K562 (cell line): ENCODE data around the gene YBX1. TPM values are rescaled to one million over a fixed set of nuclear protein-coding genes. Genes with fewer than 3 reads are reported as not detected.

ENCODE experiments used
- ATAC-seq: fragments of 200-7000 bp; cut with Tn5 transposase; 3 replicates; pipeline ENCODE4 v1.9.1; 2020; ENCODE audit warnings: moderate library complexity
- BruUV-seq: library from RNA; stranded (reverse); fragments of 400-500 nt; replicated peaks from 2 replicates; lab custom pipeline; 2021; lab: Mats Ljungman, UMichigan
- CTCF ChIA-PET: fragments of 300-600 bp; formaldehyde crosslinking; extraction: SDS; loops from one replicate; lab custom pipeline; 2021; ENCODE audit warnings: low intra/inter-chr PET ratio; lab: Yijun Ruan, JAX
- POLR2A ChIA-PET: fragments of 300-600, 350-650 bp; sonication (Branson Sonifier 250); formaldehyde crosslinking; extraction: SDS; loops from one replicate; lab custom pipeline; 2021; ENCODE audit warnings: antibody characterized with exemption, inconsistent platforms; lab: Yijun Ruan, JAX
- DNase-seq, 4 experiments: peaks; one replicate each; pipeline versions ENCODE4 v3.0.0 to v3.0.0-alpha.2; 2011 to 2018; ENCODE audit warnings: low spot score in 3 of 4, mixed read lengths in 3 of 4; ENCODE audit errors: extremely low read depth in 1 of 4
- FAIRE-seq: peaks from 2 replicates; lab custom pipeline; 2011; peaks lifted over from hg19 to GRCh38; lab: Jason Lieb, UNC
- H2AFZ ChIP-seq: 2 replicates; pipeline ENCODE4 v1.6.0; 2011; ENCODE audit warnings: low read depth, low read length, control low read depth, inconsistent platforms
- H3K27ac ChIP-seq: fragments of 200-600 bp; 3 replicates; pipeline ENCODE4 v1.8.0; 2011; ENCODE audit warnings: low read depth, mild to moderate bottlenecking, control low read depth, inconsistent platforms, low read length, moderate library complexity, mixed read lengths; ENCODE audit errors: extremely low read depth
- H3K27me3 ChIP-seq, 2 experiments: fragments of 300-600 bp in 1 of 2; 2 replicates in 1 of 2; 3 replicates in 1 of 2; pipeline versions ENCODE4 v1.6.0 to v1.8.0; 2011; ENCODE audit warnings: inconsistent platforms in 2 of 2, low read length in 2 of 2, mild to moderate bottlenecking in 1 of 2, mixed read lengths in 1 of 2, moderate library complexity in 1 of 2; ENCODE audit not compliant: control insufficient read depth in 2 of 2, insufficient read depth in 2 of 2
- H3K36me3 ChIP-seq: fragments of 300-600 bp; 3 replicates; pipeline ENCODE4 v1.8.0; 2011; ENCODE audit warnings: mild to moderate bottlenecking, low read length, inconsistent platforms; ENCODE audit not compliant: control insufficient read depth, insufficient read depth
- H3K4me1 ChIP-seq, 2 experiments: fragments of 200-600 bp in 1 of 2; replicated peaks in 1 of 2; 2 replicates in 1 of 2; 3 replicates in 1 of 2; pipeline versions ENCODE4 v1.5.1 to v1.8.0; 2011; ENCODE audit warnings: inconsistent platforms in 2 of 2, low read length in 2 of 2, mild to moderate bottlenecking in 1 of 2, mixed read lengths in 1 of 2, moderate library complexity in 1 of 2; ENCODE audit not compliant: control insufficient read depth in 2 of 2, insufficient read depth in 2 of 2
- H3K4me2 ChIP-seq: 2 replicates; pipeline ENCODE4 v1.6.1; 2011; ENCODE audit warnings: low read length, control low read depth, inconsistent platforms, mixed read lengths; ENCODE audit not compliant: insufficient read depth
- H3K4me3 ChIP-seq: fragments of 200-600 bp; sonication (generic), shearing (Covaris generic); 2 replicates; pipeline ENCODE4 v1.5.1; 2016; ENCODE audit warnings: control low read depth, inconsistent platforms
- H3K79me2 ChIP-seq: fragments of 200-600 bp; 3 replicates; pipeline ENCODE4 v1.8.0; 2011; ENCODE audit warnings: low read length, inconsistent platforms; ENCODE audit not compliant: control insufficient read depth, insufficient read depth
- H3K9ac ChIP-seq, 2 experiments: 2 replicates each; pipeline versions ENCODE4 v1.6.0 to v1.6.1; 2011; ENCODE audit warnings: low read depth in 2 of 2, low read length in 2 of 2, control low read depth in 1 of 2, inconsistent platforms in 1 of 2, mild to moderate bottlenecking in 1 of 2, mixed read lengths in 1 of 2; ENCODE audit not compliant: insufficient read depth in 1 of 2
- H3K9me1 ChIP-seq: one replicate; pipeline ENCODE4 v1.6.0; 2011; ENCODE audit warnings: inconsistent platforms, mild to moderate bottlenecking, low read length, moderate library complexity; ENCODE audit not compliant: control insufficient read depth, insufficient read depth
- H3K9me3 ChIP-seq: replicated peaks from 2 replicates; pipeline ENCODE4 v1.5.1; 2011; ENCODE audit warnings: low read depth, low read length, inconsistent platforms; ENCODE audit not compliant: control insufficient read depth, insufficient read depth
- H4K20me1 ChIP-seq: replicated peaks from 2 replicates; pipeline ENCODE4 v1.6.1; 2011; ENCODE audit warnings: low read length, inconsistent platforms, mixed read lengths; ENCODE audit not compliant: control insufficient read depth, insufficient read depth
- ADNP ChIP-seq: fragments of 200-800 bp; sonication (Bioruptor generic); IDR thresholded peaks from 2 replicates; pipeline ENCODE4 v1.6.1; 2016; ENCODE audit warnings: missing genetic modification characterization, missing compliant biosample characterization
- ARID2 ChIP-seq: fragments of 450-650 bp; IDR thresholded peaks from 2 replicates; pipeline ENCODE4 v1.6.1; 2017; ENCODE audit warnings: antibody characterized with exemption, mild to moderate bottlenecking
- ARID3A ChIP-seq: IDR thresholded peaks from 2 replicates; pipeline ENCODE4 v1.6.1; 2012; ENCODE audit warnings: low read depth, low read length, improper control_type of control experiment, borderline replicate concordance
- ATF1 ChIP-seq, 2 experiments: fragments of 450-650 bp in 1 of 2; IDR thresholded peaks; 2 replicates each; pipeline ENCODE4 v1.6.1; 2016; ENCODE audit warnings: missing compliant biosample characterization in 1 of 2, missing genetic modification characterization in 1 of 2
- BCOR ChIP-seq: fragments of 450-650 bp; IDR thresholded peaks from 2 replicates; pipeline ENCODE4 v1.6.1; 2016
- CHAMP1 ChIP-seq: fragments of 450-650 bp; IDR thresholded peaks from 2 replicates; pipeline ENCODE4 v1.6.1; 2016; ENCODE audit warnings: mild to moderate bottlenecking
- ERF ChIP-seq: fragments of 450-650 bp; formaldehyde crosslinking; IDR thresholded peaks from 2 replicates; pipeline ENCODE4 v1.4.0; 2020; ENCODE audit warnings: mild to moderate bottlenecking, mixed read lengths
- GATAD2B ChIP-seq: fragments of 450-650 bp; IDR thresholded peaks from 2 replicates; pipeline ENCODE4 v1.6.1; 2017; ENCODE audit warnings: mild to moderate bottlenecking, borderline replicate concordance
- KDM1A ChIP-seq, 2 experiments: fragments of 450-650 bp; IDR thresholded peaks; 2 replicates each; pipeline ENCODE4 v1.6.1; 2016; ENCODE audit warnings: mild to moderate bottlenecking in 2 of 2
- PCBP1 ChIP-seq: fragments of 200-400 bp; formaldehyde crosslinking; IDR thresholded peaks from 2 replicates; pipeline ENCODE4 v1.6.1; 2018; ENCODE audit warnings: mild to moderate bottlenecking, low read depth, low read length; ENCODE audit not compliant: poor library complexity, severe bottlenecking
- POLR2AphosphoS2 ChIP-seq: IDR thresholded peaks from 2 replicates; pipeline ENCODE4 v1.6.1; 2012; ENCODE audit warnings: low read length, improper control_type of control experiment
- RBM39 ChIP-seq: fragments of 200-400 bp; formaldehyde crosslinking; optimal IDR thresholded peaks from 2 replicates; pipeline ENCODE3; 2018; ENCODE audit warnings: low read depth, low read length
- SAP30 ChIP-seq: fragments of 200-600 bp; sonication (generic); IDR thresholded peaks from 2 replicates; pipeline ENCODE4 v1.6.1; 2012; ENCODE audit warnings: borderline replicate concordance, low read depth, mild to moderate bottlenecking, moderate library complexity, low read length, control low read depth, inconsistent platforms; ENCODE audit not compliant: insufficient read depth, poor library complexity, severe bottlenecking
- YY1 ChIP-seq, 3 experiments: IDR thresholded peaks; 2 replicates each; pipeline ENCODE4 v1.6.1; 2011; ENCODE audit warnings: low read length in 2 of 3, mild to moderate bottlenecking in 2 of 3, moderate library complexity in 2 of 3, borderline replicate concordance in 1 of 3, control low read depth in 1 of 3, low read depth in 1 of 3; ENCODE audit not compliant: insufficient read depth in 3 of 3, insufficient replicate concordance in 2 of 3, control insufficient read depth in 1 of 3, insufficient read length in 1 of 3; ENCODE audit errors: extremely low read depth in 1 of 3
- ZBTB8A ChIP-seq: fragments of 450-650 bp; IDR thresholded peaks from 2 replicates; pipeline ENCODE4 v1.6.1; 2018; ENCODE audit warnings: mild to moderate bottlenecking, moderate library complexity; ENCODE audit not compliant: partially characterized antibody
- ZFPM2 ChIP-seq: fragments of 250-450 bp; sonication (Bioruptor Pico); IDR thresholded peaks from 2 replicates; pipeline ENCODE4 v1.5.1; 2022; ENCODE audit warnings: mild to moderate bottlenecking
- ZNF146 ChIP-seq: IDR thresholded peaks from one replicate; pipeline ENCODE4 v1.6.1; 2018; ENCODE audit warnings: missing compliant biosample characterization; ENCODE audit not compliant: unreplicated experiment
- ZNF354B ChIP-seq: fragments of 250-450 bp; sonication (Bioruptor Pico); IDR thresholded peaks from 2 replicates; pipeline ENCODE4 v1.4.0; 2020
- in situ Hi-C: fragments of 300-500 bp; cut with MboI; formaldehyde crosslinking; loops from 4 replicates; pipeline ENCODE4 v1.15.0; 2018; ENCODE audit warnings: inconsistent platforms, mixed read lengths
- intact Hi-C: fragments of 100-400 bp; cut with micrococcal nuclease; formaldehyde crosslinking; loops from 2 replicates; pipeline ENCODE4 v1.14.2; 2022
- polyA plus RNA-seq, 8 experiments: library from polyadenylated mRNA; depleted of rRNA in 4 of 8; stranded (reverse) in 5 of 8; unstranded in 3 of 8; fragments of >200 nt; fragmentation: Nextera tagmentation in 2 of 8; fragmentation: Illumina TruSeq in 1 of 8; extraction: Ambion mirVana in 2 of 8; extraction: Trizol in 1 of 8; gene quantifications; 2 replicates each; pipeline versions ENCODE4 v1.2.1 to v1.2.3, GENCODE V29; 2011 to 2014; ENCODE audit warnings: inconsistent platforms in 1 of 8, missing spikeins in 1 of 8
- total RNA-seq, 7 experiments: library from RNA; depleted of rRNA in 6 of 7; stranded (reverse); fragments of >200 nt in 6 of 7; fragmentation: Illumina TruSeq in 2 of 7; extraction: Trizol in 2 of 7; gene quantifications; 2 replicates each; pipeline versions ENCODE4 v1.2.1 to v1.2.3, GENCODE V29; 2011 to 2021; ENCODE audit warnings: low replicate concordance in 1 of 7
- TF ChIP-seq, protein P1 (sequence below): fragments of 450-650 bp; IDR thresholded peaks from 2 replicates; pipeline ENCODE4 v1.6.1; 2017; ENCODE audit warnings: mild to moderate bottlenecking, moderate library complexity

The YBX1 gene
- total and polyA plus RNA-seq, 9 of the 15 experiments (the other 6 are each of a cell fraction or from before 2014, with no cell fraction given), result 363 to 1,955 (median 1,216) TPM

DNA sequence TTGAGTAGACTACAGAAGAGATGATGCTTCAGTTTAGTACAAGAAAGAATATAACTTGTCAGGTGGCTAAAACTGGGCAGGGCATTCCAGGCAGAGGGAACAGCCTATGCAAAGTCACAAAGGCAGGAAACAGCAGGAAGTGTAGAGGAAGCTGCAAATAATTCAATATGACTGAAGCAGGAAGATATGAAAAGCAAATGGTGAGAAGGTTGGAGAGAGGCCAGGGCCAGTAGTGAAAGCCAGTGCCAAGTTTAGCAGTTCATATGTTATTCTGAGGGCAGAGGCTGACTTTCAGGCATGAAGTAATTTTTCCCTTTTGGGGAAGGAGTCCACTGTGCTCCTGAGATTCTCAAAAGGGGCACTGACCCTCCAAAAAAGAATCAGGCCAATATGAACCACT lies 8.0 kb upstream of the YBX1 start:
- H3K27me3 ChIP-seq, result no peaks in the 10 kb centered on the region
- no peaks in the 10 kb centered on the region for H3K79me2 ChIP-seq
- H3K9me3 ChIP-seq, result no peaks in the 10 kb centered on the region
- in situ Hi-C loops (no loop called here), intact Hi-C loops (no loop called here)
- POLR2A ChIA-PET, result interaction anchor here (1.0 kb wide), 2 partner anchors 8 to 9 kb away, joined by 5 to 10 read pairs; partner anchors contain the start of gene YBX1
- H3K27ac ChIP-seq, result no peak overlapping the region
- H3K4me1 ChIP-seq, result no peaks in the 10 kb centered on the region
- no peak overlapping the region for H3K9ac ChIP-seq
- H3K9me1 ChIP-seq, result no peaks in the 10 kb centered on the region
- BruUV-seq, result no TSS peak
- H3K36me3 ChIP-seq, result peaks cover 66% of the 10 kb centered on the region
- ATAC-seq (no peak), DNase-seq (no peak), FAIRE-seq (no peak)
- no peak overlapping the region for H3K4me3 ChIP-seq
- no peaks in the 10 kb centered on the region for H4K20me1 ChIP-seq
- no peak overlapping the region for H3K4me2 ChIP-seq
- CTCF ChIA-PET, result no interaction called here
- TF ChIP-seq CHAMP1 (no peak), ZFPM2 (CRISPR knock-in tag) (no peak), YY1 (IDR thresholded peaks at IDR 0.05; ENCODE audit: borderline replicate concordance in 1 of 3, control insufficient read depth in 1 of 3, extremely low read depth in 1 of 3, insufficient read depth in 3 of 3, insufficient read length in 1 of 3, insufficient replicate concordance in 2 of 3, low read depth in 1 of 3, low read length in 2 of 3) (no peak), PCBP1 (no peak), ARID2 (no peak), ARID3A (no peak), POLR2AphosphoS2 (no peak), ADNP (tag) (no peak), ZNF146 (no peak), ZNF354B (no peak), ZBTB8A (no peak), GATAD2B (no peak), BCOR (no peak), ATF1 (CRISPR knock-in tag; IDR thresholded peaks at IDR 0.05) (no peak), ATF1 (tag; IDR thresholded peaks at IDR 0.05) (no peak), RBM39 (no peak), ERF (CRISPR knock-in tag) (no peak), KDM1A (IDR thresholded peaks at IDR 0.05) (no peak), SAP30 (no peak)
- TF ChIP-seq, protein P1, sequence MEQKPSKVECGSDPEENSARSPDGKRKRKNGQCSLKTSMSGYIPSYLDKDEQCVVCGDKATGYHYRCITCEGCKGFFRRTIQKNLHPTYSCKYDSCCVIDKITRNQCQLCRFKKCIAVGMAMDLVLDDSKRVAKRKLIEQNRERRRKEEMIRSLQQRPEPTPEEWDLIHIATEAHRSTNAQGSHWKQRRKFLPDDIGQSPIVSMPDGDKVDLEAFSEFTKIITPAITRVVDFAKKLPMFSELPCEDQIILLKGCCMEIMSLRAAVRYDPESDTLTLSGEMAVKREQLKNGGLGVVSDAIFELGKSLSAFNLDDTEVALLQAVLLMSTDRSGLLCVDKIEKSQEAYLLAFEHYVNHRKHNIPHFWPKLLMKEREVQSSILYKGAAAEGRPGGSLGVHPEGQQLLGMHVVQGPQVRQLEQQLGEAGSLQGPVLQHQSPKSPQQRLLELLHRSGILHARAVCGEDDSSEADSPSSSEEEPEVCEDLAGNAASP, result no peak
- H2AFZ ChIP-seq, result no peak overlapping the region
